ENCODE measurements around the gene PELI2.

GRCh38 chr14:56170028-56170427, 51.8 kb downstream of the PELI2 start:
- TF ChIP-seq POLR2A (IDR thresholded peaks at IDR 0.05; ENCODE audit: low read length) (no peak), GATA1 (IDR thresholded peaks at IDR 0.05; ENCODE audit: low read depth, low read length) (no peak)
